SIG-M5 treated with dmso at 0.1 percent for 504 hours (cell line): Measurements from ENCODE around the gene BFAR.
"Not testable (repeated sequence)": the region's sequence is repeated elsewhere in the genome, so short reads cannot be mapped to it uniquely, and the experiment has no call there.

Source experiments
- DNase-seq: peaks from one replicate; lab custom pipeline; 2025; ENCODE audit not compliant: unreplicated experiment; lab: John Stamatoyannopoulos, UW

Gene BFAR

DNA sequence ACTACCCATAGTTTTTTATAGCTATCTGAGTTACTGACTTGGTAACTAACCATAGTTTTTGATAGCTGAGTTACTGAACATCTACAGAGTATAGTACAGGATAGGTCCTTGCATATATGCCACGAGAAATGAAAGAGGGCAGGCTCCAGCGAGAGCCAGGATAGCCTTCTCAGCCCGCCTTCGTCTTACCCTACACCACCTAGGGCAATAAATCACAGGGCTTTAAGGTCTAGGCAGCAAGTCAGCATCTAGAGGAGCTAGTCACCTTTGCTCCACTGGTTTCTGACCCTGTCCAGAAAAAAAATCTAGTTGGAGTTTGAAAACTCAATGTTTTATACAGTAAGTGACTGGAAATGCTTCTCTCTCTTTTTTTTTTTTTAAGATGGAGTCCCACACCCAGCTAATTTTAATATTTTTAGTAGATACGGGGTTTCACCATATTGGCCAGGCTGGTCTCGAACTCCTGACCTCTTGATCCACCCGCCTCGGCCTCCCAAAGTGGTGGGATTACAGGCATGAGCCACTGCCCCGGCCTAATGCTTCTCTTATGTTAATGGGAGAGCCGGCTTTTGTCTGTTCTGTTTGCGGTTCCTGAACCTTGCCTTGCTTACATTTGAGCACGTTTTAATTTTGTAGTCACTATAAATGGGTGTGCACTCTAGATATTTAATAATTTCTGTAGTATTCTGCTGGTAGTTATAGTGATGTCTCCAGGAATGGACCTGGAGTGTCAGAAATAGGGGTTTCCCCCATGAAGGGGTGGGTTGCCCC is 2.8 kb downstream of the BFAR start:
- no peak for DNase-seq

DNA sequence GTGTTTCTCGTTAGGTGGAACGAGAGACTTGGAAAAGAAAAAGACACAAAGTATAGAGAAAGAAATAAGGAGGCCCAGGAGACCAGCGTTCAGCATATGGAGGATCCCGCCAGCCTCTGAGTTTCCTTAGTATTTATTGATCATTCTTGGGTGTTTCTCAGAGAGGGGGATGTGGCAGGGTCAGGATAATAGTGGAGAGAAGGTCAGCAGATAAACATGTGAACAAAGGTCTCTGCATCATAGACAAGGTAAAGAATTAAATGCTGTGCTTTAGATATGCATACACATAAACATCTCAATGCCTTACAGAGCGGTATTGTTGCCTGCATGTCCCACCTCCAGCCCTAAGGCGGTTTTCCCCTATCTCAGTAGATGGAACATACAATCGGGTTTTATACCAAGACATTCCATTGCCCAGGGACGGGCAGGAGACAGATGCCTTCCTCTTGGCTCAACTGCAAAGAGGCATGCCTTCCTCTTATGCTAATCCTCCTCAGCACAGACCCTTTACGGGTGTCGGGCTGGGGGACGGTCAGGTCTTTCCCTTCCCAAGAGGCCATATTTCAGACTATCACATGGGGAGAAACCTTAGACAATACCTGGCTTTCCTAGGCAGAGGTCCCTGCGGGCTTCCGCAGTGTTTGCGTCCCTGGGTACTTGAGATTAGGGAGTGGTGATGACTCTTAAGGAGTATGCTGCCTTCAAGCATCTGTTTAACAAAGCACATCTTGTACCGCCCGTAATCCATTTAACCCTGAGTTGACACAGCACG is 3.6 kb downstream of the BFAR start:
- not testable (repeated sequence) for DNase-seq

DNA sequence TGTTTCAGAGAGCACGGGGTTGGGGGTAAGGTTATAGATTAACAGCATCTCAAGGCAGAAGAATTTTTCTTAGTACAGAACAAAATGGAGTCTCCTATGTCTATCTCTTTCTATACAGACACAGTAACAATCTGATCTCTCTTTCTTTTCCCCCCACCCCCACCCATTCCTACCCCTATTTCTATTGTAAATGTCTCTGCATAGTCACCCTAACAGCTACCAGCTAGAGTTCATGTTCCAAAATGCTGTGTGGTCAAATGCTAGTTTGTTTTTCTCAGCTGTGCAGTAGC is 4.1 kb downstream of the BFAR start:
- DNase-seq, result not testable (repeated sequence)

DNA sequence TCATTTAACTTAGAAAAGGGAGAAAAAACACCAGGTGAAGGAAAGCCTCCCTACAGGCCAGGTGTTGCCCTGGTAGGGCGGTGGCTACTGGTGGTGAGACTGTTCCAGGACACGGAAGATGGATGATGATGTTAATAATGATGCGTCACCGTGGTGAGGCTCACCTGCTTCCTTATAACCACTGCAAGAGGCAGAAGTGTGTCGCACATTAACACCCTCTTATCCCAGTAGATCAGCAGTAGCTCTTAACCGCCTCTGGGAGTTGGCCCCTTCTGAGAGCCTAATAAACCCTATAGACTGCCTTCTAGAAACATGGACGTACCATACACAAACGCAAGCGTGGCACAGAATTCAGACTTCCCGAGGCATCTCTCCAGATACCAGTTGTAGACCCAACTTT is 7.8 kb downstream of the BFAR start:
- no peak for DNase-seq

DNA sequence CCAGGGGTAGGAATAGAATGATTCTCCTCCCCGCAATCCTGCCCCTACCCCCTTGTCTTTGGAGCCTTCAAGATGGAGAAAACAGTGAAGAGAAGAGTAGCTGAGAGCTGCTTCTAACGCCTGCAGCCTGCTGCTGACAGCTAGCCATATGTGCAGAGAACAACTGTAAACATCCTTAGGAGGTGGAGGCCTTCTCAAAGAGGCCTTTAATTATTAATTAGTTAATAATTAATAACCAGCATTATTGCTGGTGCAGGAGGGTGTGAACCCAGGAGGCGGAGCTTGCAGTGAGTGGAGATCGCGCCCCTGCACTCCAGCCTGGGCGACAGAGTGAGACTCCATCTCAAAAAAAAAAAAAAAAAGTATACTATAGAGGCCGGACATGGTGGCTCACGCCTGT is 8.5 kb downstream of the BFAR start:
- no peak for DNase-seq

DNA sequence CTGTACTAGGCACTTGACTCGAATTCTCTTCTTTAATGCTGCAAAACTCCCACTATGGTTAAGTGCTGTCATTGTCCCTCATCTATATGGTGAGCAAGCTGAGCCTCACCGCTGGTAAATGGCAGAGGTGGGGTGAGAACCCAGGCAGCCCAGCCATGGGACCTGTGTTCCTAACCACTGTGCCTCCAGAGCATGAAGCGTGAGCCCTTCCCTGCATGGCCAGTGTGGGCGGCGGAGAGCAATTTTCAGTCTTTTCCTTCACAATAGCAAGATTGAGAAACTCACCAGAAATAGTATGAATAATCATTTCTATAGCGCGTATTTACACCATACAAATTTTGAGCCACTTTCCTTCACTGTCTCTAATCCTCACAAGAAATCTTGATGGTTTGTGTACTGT is 9.2 kb downstream of the BFAR start:
- peak; percentile 45 for DNase-seq

DNA sequence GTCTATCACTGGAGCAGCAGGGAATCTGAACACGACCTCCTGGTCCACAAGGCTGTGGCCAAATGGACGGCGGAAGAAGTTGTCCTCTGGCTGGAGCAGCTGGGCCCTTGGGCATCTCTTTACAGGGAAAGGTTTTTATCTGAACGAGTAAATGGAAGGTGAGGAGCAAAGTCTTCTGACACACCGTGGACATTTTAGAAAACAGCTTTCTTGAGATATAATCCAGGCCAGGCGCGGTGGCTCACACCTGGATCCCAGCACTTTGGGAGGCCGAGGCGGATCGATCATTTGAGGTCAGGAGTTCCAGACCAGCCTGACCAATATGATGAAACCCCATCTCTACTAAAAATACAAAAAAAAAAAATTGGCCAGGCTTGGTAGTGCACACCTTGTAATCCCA is 17.1 kb downstream of the BFAR start:
- no peak for DNase-seq

DNA sequence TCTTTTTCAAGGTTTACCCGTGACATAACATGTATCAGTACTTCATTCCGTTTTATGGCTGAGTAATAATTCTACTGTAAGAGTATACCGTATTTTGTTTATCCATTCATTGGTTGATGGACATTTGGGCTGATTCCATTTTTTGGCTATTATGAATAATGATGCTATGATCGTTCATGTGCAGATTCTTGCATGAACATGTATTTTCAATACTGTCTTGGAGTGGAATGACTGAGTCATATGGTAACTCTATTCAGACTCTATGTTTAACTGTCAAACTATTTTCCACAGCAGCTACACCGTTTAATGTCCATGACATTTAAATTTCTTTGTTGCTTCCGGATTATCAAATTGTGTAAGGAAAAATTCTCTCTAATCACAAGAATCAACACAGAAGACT is 17.9 kb downstream of the BFAR start:
- no peak for DNase-seq

DNA sequence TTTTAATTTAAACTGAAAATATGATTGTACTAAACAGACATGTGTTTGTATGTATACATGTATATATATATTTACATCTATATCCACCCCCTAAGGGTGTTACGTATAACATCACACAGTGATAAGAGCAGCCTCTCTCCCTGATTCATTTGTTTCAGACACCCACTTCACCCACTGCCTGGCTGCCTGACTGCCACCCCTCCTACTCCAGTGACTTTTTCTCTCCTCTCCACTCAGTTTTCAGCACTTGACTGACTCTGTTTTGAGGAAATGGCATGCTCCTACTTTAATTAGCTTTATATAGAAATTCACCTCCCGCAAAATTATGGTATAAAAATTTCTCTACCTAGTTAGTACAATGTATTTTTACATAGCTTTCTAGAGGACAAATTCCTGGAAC is 20.0 kb downstream of the BFAR start:
- DNase-seq, result no peak

DNA sequence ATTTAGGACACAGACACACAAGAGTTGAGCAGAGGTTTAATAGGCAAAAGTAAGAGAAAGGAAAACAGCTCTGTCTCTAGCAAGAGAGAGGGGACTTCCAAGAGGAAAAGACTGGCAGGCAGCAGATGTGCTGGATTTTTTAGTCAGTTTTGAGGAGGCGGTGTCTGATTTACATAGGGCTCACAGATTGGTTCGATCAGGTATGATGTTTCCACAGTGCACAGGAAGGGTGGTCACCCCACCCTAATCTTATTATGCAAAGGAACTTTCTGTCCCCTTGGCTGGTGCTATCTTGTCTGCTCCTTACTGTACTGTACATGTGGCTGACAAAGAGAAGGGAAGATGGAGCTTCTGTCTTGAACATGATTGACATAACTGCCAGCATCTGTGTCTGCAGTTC is 25.3 kb downstream of the BFAR start:
- no peak for DNase-seq

DNA sequence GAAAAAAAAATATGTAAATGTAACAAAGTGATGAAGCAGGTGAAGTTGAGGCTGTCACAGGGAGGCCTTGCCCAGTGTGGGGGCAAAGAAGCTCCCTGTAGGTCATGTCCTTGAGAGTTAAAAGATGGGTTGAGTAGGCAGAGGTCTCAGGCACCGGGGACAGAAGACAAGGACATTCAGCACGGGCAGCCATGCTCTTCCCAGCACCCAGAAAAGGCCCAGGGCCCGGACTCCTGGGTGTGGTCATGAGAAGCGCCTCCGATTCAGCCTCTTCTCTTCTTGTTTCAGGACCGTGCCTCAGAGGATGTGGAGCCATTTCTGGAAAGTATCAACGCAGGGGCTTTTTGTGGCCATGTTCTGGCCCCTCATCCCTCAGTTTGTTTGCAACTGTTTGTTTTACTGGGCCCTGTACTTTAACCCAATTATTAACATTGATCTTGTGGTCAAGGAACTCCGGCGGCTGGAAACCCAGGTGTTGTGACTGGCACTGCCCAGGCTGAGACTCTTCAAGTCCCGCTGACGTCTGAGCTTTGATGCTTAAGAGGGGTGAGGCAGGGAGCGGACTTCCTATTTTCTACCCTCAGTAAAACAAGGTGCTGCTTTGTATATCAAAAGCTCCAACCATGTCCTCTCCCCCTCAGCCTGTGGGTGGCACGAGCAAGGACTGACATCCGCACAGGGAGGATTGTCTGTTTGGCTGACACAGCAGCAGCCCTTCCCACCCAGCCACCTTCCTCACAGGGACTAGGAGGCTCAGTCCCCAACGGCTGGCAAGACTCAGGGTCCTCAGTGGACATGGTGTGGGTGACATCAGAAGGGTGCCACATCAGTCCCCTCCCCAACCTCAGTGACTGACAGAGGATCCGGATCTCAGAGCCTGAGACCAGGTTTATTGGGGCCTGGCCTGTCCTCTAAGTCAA is 34.9 kb downstream of the BFAR start:
- no peak for DNase-seq

DNA sequence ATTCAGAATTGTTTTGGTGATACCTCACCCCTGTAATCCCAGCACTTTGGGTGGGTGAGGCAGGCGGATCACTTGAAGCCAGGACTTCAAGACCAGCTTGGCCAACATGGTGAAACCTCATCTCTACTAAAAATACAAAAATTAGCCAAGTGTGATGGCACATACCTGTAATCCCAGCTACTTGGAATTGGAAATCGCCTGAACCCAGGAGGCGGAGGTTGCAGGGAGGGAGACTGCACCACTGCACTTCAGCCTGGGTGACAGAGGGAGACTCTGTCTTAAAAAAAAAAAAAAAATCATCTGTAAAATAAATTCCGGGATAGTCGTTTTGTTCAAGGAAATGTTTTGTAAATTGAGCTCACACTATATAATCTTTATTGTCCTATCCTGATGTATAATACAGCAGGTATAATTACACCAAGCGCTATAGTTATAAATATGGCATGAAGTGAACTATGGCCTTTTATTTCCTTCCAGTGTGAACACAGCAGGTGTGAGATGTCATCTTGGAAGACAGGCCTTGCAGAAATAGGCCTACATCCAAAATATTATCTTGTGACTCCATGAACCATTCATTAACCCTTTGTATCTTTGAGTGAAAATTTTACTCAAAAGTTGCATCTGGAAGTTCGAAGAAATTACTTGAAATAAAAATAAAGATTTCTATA is 35.9 kb downstream of the BFAR start:
- no peak for DNase-seq

DNA sequence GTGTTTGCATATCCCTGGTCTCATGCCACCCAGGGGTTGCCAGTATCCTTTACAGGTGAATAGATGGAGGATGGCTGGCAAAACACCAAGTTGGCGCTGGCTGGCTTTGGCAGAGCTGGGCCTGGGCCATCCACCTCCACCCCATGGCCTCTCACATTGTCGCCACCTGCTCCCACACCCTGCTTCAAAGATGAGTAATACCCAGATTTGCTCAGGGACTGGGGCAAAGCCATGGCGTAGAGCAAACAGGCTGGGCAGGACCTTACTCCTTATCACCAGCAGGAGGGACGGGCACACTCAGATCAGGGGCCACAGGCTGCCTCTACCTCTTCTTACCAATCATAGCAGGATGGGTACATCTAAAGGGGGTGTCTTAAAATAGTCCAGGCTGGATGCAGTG is 37.0 kb downstream of the BFAR start:
- DNase-seq, result no peak

DNA sequence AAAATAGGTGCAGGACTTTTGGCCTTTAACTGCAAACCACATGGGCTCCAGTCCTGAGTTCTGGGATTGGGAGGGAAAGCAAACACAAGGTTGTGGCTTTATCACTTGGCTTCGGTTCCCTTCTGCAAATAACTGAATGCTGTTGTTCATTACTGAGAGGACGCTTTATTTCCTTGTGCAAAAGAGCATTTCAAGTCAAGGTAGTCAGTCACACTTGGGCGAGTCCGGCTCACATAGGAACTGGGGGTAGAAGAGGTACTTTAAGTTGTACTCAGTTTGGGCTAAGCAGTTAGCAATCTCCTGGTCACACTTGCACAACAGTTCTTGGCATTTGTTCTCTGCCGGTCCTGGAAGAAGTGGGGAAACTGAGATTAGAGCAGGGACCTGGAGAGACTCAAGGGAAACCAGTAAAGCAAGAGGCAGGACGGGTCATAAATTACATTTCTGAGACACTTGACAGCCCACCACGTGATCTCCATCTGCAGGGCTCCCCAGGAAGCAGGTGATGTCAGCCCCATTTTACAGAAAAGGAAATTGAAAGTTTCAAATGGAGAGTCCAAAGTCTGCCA is 39.7 kb downstream of the BFAR start:
- DNase-seq, result no peak

DNA sequence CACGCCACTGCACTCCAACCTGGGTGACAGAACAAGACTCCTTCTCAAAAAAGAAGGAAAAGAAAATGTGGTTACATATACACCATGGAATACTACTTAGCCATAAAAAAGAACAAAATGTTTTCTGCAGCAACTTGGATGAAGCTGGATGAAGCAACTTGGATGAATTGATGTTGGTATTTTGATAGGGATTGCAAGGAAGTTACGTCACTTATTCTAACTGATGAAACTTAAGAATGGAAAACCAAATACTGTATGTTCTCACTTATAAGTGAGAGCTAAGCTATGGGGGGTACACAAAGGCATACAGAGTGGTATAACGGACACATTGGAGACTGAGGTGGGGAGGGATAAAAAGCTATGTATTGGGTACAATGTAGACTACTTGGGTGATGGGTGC is 43.9 kb downstream of the BFAR start:
- no peak for DNase-seq

DNA sequence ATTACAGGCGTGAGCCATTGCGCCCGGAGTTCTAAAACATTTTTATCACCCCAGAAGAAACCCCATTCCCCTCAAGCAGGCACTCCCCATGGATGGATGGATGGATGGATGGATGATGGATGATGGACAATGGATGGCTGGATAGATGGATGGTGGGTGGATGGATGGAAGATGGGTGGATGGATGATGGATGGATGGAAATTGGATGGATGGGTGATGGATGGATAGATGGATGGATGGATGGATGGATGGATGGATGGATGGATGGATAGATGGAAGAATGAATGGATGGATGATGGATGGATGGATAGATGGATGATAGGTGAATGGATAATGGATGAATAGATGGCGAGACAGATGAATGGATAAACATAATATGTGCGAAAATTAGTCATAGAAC is 44.9 kb downstream of the BFAR start:
- no peak for DNase-seq

DNA sequence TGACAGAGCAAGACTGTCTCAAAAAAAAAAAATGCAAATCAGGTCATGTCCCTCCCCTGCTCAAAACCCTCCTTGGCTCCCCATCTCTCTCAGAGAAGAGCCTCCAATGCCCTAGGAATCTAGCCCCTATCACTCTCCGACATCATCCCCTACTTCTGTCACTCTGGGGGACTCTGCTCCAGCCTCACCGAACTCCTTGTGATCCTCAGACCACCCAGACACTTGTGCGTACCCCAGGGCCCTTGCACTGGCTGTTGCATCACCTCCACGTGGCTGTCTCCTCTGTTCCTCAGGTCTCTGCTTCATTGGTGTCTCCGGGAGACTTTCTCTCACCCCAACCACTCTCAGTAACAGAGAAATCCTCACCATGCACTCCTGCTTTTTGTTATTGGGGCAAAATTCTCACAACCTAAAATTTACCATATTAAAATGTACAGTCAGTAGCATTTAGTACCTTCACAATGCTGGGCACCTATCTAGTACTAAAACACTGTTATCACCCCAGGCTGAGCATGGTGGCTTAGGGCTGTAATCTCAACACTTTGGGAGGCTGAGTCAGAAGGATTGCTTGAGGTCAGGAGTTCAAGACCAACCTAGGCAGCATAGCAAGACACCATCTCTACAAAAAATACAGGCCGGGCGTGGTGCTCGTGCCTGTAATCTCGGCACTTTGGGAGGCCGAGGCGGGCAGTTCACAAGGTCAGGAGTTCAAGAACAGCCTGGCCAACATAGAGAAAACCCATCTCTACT is 46.2 kb downstream of the BFAR start:
- DNase-seq, result no peak

DNA sequence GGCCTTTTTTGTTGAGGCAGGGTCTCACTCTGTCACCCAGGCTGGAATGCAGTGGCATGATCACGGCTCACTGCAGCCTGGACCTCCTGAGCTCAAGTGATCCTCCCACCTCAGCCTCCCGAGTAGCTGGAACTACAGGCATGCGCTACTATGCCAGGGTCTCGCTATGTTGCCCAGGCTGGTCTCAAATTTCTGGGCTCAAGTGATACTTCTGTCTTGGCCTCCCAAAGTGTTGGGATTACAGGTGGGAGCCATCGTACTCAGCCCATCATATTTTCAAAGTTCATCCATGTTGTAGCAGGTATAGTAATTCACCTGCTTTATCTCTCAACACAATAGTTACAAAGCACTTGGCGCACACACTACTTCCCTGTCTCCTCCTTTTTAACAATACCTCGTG is 47.6 kb downstream of the BFAR start:
- not testable (repeated sequence) for DNase-seq

DNA sequence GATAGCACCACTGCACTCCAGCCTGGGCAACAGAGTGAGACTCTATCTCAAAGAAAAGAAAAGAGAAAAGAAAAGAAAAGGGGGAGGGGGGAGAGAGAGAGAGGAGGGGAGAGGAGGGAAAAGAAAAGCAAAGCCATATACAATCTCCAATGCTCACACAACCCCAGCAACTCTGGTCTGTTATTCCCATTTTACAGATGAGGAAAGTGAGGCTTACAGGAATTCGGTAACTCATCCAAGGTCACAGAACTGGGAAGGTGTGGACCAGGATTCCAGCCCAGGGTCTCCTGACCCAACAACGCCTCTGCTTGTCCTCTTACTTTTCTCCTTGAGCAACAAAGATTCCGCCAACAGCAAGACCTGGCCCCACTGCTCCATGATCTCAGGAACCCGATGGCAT is 48.4 kb downstream of the BFAR start:
- no peak for DNase-seq

DNA sequence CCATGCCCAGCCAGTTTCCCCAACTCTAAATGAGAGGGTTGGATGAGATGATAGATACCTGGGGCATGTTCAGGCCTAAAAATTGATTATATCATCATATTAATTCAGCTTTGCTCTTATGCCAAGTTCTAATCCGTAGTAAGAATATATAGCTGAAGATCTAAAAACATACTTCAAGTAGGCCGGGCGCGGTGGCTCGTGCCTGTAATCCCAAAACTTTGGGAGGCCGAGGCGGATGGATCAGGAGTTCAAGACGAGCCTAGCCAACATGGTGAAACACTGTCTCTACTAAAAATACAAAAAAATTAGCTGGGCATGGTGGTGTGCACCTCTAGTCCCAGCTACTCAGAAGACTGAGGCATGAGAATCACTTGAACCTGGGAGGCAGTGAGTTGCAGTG is 49.4 kb downstream of the BFAR start:
- no peak for DNase-seq
